HPDE6-E6E7 (cell line): Measurements from ENCODE around the gene NPTX1.

Experiments used
- DNase-seq: peaks from one replicate; pipeline ENCODE4 v3.0.0; 2011; ENCODE audit warnings: missing footprints; ENCODE audit errors: extremely low spot score

The NPTX1 gene

DNA sequence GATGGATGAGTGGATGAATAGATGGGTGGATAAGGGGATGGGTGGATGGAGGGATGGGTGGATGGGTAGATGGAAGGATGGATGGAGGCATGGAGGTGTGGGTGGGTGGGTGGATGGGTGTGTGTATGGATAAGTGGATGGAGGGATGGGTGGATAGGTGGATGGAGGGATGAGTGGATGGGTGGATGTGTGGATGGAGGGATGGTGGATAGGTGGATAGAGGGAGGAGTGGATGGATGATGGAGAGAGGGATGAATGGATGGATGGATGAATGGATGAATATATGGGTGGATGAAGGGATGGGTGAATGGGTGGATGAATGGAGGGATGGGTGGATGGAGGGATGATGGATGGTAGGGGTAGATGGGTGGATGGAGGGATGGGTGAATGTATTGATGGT is 27.5 kb upstream of the NPTX1 start:
- no peak for DNase-seq

DNA sequence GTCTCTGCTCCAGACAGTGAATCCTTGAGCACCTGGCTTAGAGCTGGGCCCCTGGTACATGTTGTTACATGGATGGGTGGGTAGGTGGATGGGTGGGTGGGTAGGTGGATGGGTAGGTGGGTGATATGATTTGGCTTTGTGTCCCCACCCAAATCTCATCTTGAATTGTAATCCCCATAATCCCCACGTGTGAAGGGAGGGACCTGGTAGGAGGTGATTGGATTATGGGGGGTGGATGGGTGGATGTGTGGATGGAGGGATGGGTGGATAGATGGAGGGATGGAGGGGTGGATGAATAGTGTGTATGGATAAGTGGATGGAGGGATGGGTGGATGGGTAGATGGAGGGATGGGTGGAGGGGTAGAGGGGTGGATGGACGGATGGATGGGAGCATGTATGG is 26.6 kb upstream of the NPTX1 start:
- no peak for DNase-seq

DNA sequence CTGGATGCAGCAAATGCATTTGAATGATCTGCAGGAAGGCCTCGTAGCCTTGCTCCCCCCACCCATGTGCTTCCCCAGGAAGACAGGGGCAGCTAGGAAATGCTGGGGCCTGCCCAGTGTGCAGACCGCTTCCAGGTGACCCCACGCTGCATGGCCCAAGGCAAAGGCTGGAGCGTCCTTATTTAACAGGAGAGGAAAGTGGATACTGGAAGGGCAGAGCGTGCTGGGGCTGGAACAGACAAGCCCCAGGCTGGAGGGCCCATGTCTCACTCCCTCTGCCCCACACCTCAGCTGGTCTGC is 26.1 kb upstream of the NPTX1 start:
- no peak for DNase-seq

DNA sequence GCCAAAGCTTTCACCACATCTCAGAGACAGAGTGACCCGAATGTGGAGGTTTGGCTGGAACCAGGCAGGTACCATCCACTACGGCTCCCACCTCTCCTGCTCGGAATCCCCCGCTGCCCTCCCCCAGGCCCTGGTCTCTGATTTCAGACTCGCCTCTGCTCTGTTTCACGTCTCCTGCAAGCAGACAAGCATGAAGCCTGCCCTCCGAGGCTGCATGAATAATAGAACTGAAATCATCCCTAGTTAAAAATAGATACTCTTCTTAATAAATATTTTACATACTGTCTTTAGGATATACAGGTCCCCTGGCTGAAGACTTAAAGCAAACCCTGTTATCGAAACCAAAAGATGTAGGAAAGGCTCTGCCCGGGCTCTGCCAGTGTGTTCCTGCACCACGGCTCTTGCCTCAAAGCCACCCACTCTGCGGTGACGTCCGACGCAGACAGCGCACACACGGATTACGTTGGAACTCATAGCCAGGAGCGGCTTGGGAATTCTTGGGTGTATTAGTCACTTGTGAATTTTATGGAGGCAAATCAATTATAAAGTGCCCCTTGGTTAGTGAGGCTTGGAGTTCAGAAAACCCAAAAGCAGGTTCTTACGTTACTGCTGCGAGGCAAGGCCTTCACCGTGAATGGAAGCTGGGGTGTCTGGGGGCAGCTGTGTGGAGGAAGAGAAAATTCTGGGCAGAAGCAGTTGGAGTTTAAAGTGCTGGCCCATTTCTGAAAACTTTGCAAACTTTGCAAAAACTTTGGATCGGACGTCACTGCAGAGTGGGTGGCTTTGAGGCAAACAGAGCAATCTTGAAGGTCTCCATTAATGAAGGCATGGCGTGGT is 25.6 kb upstream of the NPTX1 start:
- DNase-seq, result no peak

DNA sequence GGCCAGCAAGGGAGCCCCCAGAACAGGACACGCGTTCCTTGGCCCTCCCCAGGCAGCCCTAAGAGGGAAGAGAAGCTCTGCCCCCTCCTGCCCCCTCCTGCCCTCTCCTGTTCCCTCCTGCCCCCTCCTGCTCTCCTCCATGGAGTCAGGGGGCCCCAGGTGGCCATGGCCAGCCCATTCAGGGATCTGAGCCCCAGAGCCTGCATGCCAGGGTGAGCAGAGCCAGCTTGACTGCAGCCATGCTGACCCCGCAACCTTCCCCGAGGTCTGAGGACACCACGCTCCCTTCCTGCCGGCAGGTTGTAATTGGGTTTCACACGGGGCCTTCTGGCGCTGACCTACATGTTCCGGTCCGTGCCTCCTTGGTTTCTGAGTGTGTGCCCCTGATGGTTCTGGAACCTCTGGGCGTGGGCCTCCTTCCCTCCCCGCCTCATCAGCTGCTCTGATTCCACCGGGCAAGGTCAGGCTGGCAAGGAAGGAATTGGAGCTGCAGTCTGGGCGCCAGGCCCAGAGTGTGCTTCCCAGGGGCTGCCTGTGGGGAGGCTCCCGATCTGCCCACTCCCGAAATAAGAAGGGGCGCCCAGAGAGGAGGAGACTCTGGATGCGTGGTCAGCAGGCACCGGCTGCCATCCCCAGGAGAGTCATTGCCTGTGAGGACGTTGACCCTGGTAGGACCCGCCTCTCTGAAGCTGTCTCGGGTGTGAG is 23.7 kb upstream of the NPTX1 start:
- no peak for DNase-seq

DNA sequence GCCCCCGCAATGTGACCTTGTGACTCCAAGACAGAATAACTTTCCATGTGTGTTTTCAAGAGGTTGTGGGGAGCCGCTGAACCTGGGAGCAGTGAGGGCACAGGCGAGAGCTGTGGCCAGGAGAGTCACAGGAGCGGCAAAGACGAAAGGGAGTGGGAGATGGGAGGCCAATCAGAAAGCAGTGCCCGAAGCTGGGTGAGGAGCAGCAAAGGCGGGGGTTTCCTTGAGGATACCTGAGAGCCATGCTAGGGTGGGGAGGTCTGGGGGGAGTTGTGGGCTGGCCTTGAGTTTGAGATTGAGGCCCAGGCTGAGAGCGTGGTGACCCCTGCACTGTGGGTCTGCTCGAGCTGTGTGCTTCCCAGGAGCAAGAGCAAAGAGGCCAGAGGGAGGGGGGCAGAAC is 23.2 kb upstream of the NPTX1 start:
- DNase-seq, result no peak

DNA sequence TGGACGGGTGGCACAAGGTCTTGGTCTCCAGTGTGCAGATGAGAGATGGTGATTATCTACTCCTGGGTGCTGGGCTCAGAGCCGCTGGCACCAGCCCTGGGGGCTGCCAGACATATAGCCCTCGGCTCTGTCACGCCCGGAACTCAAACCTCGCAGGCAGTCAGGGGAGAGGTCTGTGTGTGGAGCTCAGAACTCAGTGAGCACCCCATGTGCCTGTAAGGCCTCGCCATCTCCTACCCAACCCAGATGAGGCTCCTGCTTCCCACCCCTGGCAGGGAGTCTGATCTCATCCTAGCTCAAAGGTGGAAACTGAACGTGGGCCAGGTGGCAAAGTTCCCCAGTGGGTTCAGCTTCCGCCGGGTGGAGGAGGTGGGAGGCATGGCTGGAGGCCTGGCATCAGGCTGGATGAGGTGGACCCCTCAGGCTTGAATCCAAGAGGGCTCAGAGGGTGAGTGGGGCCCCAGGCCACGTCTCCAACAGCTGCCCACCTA is 22.6 kb upstream of the NPTX1 start:
- DNase-seq, result no peak

DNA sequence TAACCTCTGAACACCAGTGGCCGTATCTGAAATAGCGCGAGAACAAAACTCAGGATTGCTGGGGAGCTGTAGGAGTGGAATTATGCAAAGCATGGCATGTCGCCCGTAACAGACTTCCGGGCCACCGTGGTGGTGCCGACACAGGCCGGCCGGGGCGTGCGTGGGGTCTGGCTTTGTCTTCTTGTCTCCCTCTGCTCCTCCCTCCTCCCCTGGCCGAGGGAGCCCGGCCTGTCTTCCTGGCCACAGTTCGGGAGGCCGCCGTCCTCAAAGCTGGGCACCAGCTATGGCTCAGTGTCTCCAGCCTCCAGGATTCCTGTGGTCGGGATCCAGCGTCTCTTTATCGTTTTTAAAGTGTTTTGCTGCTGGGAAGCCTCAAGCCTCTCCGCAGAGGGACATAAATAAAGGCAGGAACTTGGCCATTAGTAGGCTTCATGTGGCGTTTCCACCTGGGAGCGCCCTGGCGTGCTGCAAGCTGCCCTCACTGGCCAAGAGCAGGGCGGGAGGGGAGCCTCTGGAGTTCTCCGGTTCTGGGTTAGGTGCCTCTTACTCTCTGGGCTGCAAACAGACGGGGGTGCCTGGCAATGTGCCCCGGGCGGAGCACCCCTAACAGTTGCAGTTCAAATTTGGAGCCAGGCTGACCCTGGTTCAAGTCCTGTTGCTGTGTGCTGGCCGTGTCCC is 22.0 kb upstream of the NPTX1 start:
- DNase-seq, result no peak

DNA sequence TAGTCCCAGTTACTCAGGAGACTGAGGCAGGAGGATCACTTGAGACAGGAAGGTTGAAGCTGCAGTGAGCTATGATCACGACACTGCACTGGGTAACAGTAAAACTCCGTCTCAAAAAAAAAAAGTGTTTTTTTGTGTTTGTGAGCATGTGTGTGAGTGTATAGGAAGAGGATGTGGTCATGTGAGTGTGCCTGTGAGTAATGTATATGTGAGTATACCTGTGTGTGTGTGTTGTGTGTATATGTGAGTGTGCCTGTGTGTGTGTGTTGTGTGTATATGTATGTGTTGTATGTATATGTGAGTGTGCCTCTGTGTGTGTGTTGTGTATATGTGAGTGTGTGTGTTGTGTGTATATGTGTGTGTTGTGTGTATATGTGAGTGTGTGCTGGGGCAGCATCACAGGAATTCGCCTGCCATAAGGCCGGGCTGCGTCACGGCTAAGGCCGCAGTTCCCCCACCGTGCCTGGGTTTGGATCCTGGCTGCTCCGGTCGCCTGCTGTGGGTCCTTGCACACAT is 21.4 kb upstream of the NPTX1 start:
- DNase-seq, result no peak

DNA sequence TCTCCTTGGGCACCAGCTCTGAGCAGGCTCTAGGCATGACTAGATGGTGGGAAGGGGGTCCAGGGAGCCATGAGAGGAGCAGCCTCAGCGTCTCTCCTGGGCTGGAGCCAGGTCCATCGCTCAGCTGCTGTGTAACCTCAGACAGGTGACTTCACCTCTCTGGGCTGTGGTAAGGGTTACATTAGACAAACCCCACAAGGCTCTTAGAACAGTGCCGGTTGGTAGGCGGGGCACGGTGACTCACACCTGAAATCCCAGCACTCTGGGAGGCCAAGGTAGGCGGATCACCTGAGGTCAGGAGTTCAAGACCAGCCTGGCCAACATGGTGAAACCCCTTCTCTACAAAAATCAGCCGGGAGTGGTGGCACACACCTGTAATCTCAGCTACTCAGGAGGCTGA is 18.1 kb upstream of the NPTX1 start:
- no peak for DNase-seq

DNA sequence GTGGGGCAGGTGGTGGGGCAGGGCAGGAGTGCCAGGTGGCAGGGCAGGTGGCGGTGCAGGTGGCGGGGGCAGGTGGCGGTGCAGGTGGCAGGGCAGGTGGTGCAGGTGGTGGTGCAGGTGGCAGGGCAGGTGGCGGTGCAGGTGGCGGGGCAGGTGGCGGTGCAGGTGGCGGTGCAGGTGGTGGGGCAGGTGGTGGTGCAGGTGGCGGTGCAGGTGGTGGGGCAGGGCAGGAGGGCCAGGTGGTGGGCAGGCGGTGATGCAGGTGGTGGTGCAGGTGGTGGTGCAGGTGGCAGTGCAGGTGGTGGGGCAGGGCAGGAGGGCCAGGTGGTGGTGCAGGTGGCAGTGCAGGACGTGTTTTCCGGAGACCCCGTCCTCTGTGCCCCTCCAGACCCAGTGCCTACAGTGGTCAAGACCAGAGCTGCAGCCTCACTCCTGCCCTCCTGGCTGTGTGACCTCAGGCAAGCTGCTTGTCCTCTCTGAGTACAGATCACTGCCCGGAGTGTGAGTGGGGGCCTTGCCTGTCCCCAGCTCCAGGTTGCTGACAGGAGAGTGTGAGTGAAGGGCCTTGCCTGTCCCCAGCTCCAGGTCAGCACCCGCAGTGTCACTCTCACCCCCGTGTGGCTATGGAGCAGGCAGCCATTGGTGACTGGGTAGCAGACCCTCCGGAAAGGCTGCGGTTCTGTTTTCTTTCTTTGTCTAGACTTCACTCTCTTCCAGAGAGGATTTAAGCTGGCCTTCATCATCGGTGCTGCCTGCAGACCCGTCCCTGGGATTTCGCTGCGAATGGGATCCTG is 16.1 kb upstream of the NPTX1 start:
- no peak for DNase-seq

DNA sequence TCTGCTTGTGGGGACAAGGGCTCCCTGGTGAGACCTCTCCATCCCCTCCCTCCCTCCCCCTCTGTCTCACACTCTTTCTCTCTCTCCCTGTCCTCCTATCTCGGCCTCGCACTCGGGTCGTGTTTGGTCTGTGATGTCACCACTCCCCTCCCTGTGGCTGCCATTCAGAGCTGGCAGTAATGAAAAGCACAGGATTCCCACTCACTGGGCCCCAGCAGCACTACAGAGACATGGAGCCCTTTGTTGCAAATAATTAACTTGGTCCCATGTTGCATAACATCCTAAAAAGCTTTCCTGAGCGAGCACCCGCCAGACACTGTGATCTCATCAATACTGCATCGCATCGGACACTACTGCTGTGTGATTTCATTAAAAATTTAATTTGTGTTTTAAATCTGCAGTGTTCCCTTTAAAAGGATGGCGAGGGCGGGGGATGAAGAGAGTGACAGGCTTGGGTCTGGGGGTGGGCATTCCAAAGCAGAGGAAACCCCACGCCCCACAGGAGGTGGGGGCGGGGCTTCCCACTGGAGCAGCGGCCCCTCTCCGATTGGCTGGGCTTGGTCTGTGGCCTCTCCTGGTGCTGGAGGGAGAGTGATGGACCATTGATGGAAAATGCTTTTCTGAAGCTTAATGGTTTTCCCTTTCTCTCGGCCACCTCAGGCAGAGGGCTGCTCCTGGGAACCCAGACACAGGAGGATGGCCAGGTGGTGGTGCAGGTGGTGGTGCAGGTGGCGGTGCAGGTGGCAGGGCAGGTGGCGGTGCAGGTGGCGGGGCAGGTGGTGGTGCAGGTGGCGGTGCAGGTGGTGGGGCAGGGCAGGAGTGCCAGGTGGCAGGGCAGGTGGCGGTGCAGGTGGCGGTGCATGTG is 15.3 kb upstream of the NPTX1 start:
- no peak for DNase-seq

DNA sequence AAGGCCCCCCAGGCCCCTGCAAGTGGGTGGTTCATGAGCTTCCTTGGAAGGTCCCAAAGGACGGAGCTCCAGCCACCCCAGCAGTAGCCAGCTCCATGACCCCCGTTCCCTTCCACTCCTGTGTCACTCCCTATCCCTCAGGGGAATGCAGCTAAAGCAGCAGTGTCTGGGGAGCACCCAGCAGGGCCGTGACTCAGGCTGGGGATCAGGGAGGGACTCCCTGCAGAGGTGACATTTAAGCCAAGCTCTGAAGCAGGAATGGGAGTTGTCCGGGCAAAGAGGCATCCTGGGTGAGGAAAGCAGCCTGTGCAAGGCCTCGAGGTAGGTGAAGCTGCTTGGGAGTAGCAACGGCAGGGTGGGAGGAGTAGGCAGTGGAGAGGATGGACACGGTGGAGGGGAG is 11.1 kb upstream of the NPTX1 start:
- no peak for DNase-seq

DNA sequence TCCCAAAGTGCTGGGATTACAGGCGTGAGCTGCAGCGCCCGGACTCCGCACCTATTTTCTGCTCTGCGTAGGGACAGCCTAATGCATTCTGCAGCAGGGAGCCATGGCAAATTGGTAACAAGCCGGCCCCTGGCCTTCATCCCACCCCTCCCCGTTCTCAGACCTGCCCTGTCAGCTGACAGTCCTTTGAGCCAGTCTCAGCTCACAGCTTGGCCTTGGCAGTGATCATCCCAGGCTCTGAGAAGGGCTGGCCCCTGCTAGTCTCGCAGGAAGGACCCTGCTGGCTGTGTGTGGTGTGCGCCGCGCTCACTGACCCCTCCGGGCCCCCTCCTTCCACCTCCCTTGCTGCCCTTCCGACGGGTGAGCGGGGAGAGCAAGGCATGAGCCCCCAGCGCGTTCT is 10.3 kb upstream of the NPTX1 start:
- no peak for DNase-seq

DNA sequence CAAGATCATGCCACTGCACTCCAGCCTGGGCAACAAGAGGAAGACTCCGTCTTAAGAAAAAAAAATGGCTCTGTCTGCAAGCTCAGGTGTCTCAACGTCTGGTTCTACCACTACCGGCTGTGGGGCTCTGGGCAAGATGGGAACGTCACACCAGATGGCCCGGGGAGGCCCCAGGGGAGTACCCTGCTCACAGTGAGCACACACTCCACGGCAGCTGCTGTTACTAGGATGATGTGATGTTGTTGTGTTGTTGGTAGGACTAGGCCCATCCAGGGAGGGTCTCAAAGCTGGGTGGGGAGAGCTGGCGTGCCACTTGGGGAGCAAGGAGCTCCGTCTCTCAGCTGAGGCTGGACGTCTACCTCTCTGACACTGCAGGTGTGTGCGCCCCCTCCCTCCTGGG is 9.4 kb upstream of the NPTX1 start:
- no peak for DNase-seq

DNA sequence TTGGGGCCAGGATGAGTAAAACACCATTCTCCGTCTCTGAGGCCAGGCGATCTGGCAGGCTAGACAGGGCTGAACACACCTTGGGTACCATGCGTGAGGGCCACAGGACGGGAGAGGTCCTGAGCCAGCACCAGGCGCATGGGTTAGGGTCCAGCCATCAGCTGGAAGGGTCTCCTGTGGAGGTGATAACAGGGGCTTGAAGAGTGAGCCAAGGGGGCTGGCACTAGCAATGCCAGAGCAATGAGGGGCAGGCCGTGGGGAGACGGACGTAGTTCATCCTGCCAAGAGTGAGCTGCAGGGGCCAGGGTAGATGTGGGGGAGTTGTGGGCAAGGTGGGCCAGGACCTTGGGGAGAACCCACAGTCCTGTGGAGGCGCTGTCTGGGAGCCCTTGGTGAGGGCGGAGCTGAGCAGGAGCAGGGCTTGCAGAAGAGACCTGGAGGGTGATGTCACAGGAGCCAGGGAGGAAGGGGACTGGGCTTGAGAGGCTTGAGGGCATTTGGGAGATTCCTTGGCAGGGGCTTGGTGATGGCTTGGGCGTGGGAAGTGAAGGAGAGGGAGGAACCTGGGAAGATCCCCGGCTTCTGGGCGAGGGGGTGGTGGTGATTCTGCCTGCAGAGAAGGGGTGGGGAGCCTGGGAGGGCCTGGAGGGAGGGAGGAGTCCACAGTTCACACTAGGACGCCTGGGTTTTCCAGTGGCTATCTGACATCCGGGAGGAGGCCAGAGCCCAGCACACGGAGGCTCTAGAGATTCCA is 6.3 kb upstream of the NPTX1 start:
- DNase-seq, result no peak

DNA sequence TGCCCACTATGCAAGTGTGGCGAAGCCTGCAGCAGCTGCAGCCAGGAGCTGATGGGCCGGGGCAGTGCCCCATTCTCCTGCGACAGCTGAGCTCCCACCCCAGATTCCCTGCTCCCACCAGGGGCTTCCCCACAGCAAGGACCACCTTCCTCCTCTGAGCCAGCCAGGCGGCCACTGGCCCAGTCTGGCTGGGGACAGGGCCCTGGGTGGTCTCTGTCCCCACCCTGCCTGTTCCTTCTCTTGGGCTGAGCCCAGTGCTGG is 5.6 kb upstream of the NPTX1 start:
- DNase-seq, result no peak

DNA sequence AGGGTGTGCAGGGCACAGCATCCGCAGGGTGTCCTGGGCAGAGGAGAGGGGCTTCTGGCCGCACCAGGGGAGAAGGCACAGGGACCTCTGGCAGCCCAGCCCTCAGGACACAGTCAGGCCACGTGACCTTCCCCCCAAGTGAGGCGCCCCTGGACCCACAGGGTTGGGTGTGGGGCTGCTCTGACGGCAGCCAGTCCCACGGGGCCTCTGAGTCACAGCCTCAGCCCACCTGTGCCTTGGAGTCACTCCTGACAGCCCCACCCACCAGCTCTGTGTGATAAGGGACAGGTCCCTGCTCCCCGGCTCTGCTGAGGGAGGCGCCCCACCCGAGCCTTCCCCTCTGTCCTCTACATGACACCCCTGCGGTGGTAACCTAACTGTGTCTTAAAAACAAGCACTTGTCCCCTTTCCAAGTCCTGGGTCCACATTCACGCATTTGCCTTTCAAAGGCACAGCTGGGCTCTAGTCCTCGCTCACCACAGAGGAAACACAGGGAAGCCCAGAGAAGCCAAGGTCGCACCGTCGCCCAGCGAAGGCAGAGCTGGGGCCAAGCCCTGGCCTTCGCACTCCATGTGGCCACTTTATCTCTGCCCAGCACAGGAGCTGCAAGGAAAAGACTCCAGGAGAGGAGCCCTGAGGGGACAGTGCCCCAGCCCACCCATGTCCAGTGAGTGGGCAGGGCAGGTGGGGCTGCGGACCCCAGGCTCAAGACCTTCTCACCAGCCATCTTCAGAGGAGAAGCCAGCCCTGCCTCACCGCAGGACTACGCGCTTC is 5.1 kb upstream of the NPTX1 start:
- no peak for DNase-seq

DNA sequence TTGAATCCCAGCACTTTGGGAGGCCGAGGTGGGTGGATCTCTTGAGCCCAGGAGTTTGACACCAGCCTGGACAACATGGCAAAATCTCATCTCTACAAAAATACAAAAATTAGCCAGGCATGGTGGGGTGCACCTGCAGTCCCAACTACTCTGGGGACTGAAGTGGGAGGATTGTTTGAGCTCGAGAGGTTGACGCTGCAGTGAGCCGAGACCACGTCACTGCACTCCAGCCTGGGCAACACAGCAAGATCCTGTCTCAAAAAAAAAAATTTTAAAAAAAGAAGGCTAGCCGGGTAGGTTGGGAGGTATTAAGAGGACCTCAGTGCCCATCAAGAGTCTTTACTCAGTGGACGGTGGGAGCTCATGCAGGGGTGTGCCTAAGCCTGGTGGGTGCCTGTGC is 3.8 kb upstream of the NPTX1 start:
- no peak for DNase-seq

DNA sequence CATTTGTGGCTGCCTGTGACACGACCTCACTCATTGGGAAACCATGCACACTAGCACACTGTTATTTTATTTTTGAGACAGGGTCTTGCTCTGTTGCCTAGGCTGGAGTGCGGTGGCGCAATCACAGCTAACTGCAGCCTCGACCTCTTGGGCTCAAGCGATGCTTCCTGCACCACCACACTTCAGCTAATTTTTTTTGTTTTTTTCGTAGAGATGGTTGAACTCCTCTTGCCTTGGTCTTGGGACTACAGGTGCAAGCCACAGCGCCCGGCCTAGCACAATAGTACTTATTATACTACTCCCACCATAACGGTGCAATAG is 2.8 kb upstream of the NPTX1 start:
- DNase-seq, result no peak
